ENCODE results near the gene BRCC3. TPM values are rescaled to one million over a fixed set of nuclear protein-coding genes. Genes with fewer than 3 reads are reported as not detected.

The BRCC3 gene
- total and polyA plus RNA-seq, 10 of the 15 experiments (the other 5 are each of a cell fraction or from before 2014, with no cell fraction given): 15.5 to 57.5 (median 35.6) TPM

DNA sequence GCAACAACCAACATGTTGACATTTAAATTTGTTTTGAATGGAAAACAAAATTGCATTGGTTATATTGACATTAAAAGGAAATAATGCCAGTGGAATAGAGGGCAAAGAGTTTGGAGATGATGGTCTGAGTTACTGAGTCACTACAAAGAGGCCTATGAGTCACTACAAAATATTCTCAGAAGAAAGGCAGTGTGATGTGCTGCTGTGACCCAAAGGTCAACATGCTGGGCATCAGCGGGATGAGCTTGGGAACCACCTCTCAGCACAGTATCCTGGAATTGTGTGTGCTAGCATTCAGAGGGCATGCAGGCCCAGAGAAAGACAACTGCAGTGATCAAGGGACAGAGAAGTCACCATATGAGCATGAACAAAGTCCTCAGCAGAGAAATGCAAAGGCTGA is 3.1 kb upstream of the BRCC3 start:
- CTCF ChIA-PET: no interaction called here
- intact Hi-C loops (cut with micrococcal nuclease; ENCODE audit: unreplicated experiment): no loop called here
- H3K4me2 ChIP-seq (ENCODE audit: control insufficient read depth, insufficient read depth): no peak overlapping the region; the same call in 1 of the 2 replicates

More for the DNA sequence above, 3.1 kb upstream of the BRCC3 start:
- no peak for DNase-seq (ENCODE audit: low read depth, low spot score)
- POLR2A ChIA-PET: no interaction called here
- WGBS (ENCODE audit: insufficient coverage, insufficient replicate concordance, low lambda C conversion rate, missing lambda C conversion rate): 55% methylated on average over 1 of the region's 1 CpG
- RAD21 ChIA-PET (ENCODE audit: unreplicated experiment): interaction anchor here (1.5 kb wide), 1 partner anchor 83 kb away, joined by 4 read pairs; no protein-coding TSS in a partner anchor
- Histone ChIP-seq H3K36me3 (ENCODE audit: control insufficient read depth in 2 of 2, insufficient read depth in 2 of 2, low read length in 1 of 2) (no peaks in the 10 kb centered on the region; a peak in 2 of 4 replicates), H3K4me1 (ENCODE audit: control insufficient read depth, insufficient read depth, low read length) (no peaks in the 10 kb centered on the region), H4K20me1 (ENCODE audit: control insufficient read depth, insufficient read depth) (no peaks in the 10 kb centered on the region), H2AFZ (ENCODE audit: control insufficient read depth, low read depth, low read length) (no peak overlapping the region), H3K9me3 (replicated peaks; ENCODE audit: control insufficient read depth, insufficient read depth, low read length) (no peaks in the 10 kb centered on the region), H3K79me2 (ENCODE audit: control insufficient read depth, insufficient read depth, low read length) (peaks cover 46% of the 10 kb centered on the region), H3K9ac (ENCODE audit: control insufficient read depth, insufficient read depth, low read length) (no peak overlapping the region), H3K27ac (ENCODE audit: control insufficient read depth, insufficient read depth) (no peak overlapping the region), H3K27me3 (replicated peaks in 1 of 2; ENCODE audit: control insufficient read depth in 2 of 2, insufficient read depth in 2 of 2, low read length in 1 of 2) (no peaks in the 10 kb centered on the region), H3K4me3 (peak overlapping the region; percentile 22; the same call in 1 of the 2 replicates)
- SMC1A ChIA-PET (ENCODE audit: uncharacterized antibody, unreplicated experiment): interaction anchor here (2.1 to 2.9 kb wide), 2 partner anchors 10 to 12 kb away, joined by 5 to 10 read pairs; no protein-coding TSS in a partner anchor
- TF ChIP-seq, protein P1, sequence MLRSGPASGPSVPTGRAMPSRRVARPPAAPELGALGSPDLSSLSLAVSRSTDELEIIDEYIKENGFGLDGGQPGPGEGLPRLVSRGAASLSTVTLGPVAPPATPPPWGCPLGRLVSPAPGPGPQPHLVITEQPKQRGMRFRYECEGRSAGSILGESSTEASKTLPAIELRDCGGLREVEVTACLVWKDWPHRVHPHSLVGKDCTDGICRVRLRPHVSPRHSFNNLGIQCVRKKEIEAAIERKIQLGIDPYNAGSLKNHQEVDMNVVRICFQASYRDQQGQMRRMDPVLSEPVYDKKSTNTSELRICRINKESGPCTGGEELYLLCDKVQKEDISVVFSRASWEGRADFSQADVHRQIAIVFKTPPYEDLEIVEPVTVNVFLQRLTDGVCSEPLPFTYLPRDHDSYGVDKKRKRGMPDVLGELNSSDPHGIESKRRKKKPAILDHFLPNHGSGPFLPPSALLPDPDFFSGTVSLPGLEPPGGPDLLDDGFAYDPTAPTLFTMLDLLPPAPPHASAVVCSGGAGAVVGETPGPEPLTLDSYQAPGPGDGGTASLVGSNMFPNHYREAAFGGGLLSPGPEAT (IDR thresholded peaks at IDR 0.05; ENCODE audit: low read depth): no peak
- TF ChIP-seq NR2F1 (conservative IDR thresholded peaks at IDR 0.05) (peak; percentile 36; the same call in 1 of the 2 replicates), NBN (IDR thresholded peaks at IDR 0.05) (no peak), CHD2 (IDR thresholded peaks at IDR 0.05; ENCODE audit: borderline replicate concordance, low read depth, low read length) (no peak), SUZ12 (IDR thresholded peaks at IDR 0.05; ENCODE audit: unreplicated experiment) (no peak)
- TF ChIP-seq, protein P2, sequence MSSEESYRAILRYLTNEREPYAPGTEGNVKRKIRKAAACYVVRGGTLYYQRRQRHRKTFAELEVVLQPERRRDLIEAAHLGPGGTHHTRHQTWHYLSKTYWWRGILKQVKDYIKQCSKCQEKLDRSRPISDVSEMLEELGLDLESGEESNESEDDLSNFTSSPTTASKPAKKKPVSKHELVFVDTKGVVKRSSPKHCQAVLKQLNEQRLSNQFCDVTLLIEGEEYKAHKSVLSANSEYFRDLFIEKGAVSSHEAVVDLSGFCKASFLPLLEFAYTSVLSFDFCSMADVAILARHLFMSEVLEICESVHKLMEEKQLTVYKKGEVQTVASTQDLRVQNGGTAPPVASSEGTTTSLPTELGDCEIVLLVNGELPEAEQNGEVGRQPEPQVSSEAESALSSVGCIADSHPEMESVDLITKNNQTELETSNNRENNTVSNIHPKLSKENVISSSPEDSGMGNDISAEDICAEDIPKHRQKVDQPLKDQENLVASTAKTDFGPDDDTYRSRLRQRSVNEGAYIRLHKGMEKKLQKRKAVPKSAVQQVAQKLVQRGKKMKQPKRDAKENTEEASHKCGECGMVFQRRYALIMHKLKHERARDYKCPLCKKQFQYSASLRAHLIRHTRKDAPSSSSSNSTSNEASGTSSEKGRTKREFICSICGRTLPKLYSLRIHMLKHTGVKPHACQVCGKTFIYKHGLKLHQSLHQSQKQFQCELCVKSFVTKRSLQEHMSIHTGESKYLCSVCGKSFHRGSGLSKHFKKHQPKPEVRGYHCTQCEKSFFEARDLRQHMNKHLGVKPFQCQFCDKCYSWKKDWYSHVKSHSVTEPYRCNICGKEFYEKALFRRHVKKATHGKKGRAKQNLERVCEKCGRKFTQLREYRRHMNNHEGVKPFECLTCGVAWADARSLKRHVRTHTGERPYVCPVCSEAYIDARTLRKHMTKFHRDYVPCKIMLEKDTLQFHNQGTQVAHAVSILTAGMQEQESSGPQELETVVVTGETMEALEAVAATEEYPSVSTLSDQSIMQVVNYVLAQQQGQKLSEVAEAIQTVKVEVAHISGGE (CRISPR knock-in tag; IDR thresholded peaks at IDR 0.05): no peak
- TF ChIP-seq, protein P3, sequence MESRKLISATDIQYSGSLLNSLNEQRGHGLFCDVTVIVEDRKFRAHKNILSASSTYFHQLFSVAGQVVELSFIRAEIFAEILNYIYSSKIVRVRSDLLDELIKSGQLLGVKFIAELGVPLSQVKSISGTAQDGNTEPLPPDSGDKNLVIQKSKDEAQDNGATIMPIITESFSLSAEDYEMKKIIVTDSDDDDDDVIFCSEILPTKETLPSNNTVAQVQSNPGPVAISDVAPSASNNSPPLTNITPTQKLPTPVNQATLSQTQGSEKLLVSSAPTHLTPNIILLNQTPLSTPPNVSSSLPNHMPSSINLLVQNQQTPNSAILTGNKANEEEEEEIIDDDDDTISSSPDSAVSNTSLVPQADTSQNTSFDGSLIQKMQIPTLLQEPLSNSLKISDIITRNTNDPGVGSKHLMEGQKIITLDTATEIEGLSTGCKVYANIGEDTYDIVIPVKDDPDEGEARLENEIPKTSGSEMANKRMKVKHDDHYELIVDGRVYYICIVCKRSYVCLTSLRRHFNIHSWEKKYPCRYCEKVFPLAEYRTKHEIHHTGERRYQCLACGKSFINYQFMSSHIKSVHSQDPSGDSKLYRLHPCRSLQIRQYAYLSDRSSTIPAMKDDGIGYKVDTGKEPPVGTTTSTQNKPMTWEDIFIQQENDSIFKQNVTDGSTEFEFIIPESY (IDR thresholded peaks at IDR 0.05): no peak
- TF ChIP-seq, protein P4, sequence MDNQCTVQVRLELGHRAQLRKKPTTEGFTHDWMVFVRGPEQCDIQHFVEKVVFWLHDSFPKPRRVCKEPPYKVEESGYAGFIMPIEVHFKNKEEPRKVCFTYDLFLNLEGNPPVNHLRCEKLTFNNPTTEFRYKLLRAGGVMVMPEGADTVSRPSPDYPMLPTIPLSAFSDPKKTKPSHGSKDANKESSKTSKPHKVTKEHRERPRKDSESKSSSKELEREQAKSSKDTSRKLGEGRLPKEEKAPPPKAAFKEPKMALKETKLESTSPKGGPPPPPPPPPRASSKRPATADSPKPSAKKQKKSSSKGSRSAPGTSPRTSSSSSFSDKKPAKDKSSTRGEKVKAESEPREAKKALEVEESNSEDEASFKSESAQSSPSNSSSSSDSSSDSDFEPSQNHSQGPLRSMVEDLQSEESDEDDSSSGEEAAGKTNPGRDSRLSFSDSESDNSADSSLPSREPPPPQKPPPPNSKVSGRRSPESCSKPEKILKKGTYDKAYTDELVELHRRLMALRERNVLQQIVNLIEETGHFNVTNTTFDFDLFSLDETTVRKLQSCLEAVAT (IDR thresholded peaks at IDR 0.05): no peak
- ATAC-seq: no peak
- in situ Hi-C loops (cut with MboI): no loop called here
- BruUV-seq (replicated peaks): no TSS peak
- no peak for FAIRE-seq
